Panc1 (cell line): Measurements from ENCODE around the gene EPC1. TPM values are rescaled to one million over a fixed set of nuclear protein-coding genes. Genes with fewer than 3 reads are reported as not detected.

ENCODE experiments used
- ATAC-seq: fragments of 200-7000 bp; cut with Tn5 transposase; 2 replicates; pipeline ENCODE4 v1.9.1; 2020; ENCODE audit warnings: mild to moderate bottlenecking, moderate library complexity
- BruUV-seq: library from RNA; stranded (reverse); fragments of 400-500 nt; replicated peaks from 2 replicates; lab custom pipeline; 2021; lab: Mats Ljungman, UMichigan
- CTCF ChIA-PET: fragments of 300-600 bp; sonication (Branson Sonifier 250); formaldehyde crosslinking; loops from one replicate; lab custom pipeline; 2022; ENCODE audit warnings: antibody characterized with exemption; lab: Charles Lee
- POLR2A ChIA-PET: fragments of 300-600 bp; sonication (Branson Sonifier 250); formaldehyde crosslinking; loops from one replicate; lab custom pipeline; 2022; ENCODE audit warnings: antibody characterized with exemption; lab: Charles Lee
- DNase-seq: peaks from one replicate; pipeline ENCODE4 v3.0.0-alpha.2; 2010; ENCODE audit warnings: low read depth, low spot score
- H3K27ac ChIP-seq: 2 replicates; pipeline ENCODE4 v1.5.1; 2011; ENCODE audit warnings: mild to moderate bottlenecking, low read length, inconsistent platforms
- H3K27me3 ChIP-seq: fragments of 200-500 bp; sonication (Bioruptor generic); 2 replicates; pipeline ENCODE4 v1.6.0; 2014; ENCODE audit warnings: low read length, inconsistent platforms; ENCODE audit not compliant: control insufficient read depth, insufficient read depth
- H3K36me3 ChIP-seq: fragments of 200-500 bp; sonication (Bioruptor generic); 2 replicates; pipeline ENCODE4 v1.5.1; 2014; ENCODE audit warnings: inconsistent platforms, mild to moderate bottlenecking, low read length, moderate library complexity; ENCODE audit not compliant: control insufficient read depth, insufficient read depth
- H3K4me1 ChIP-seq: 2 replicates; pipeline ENCODE4 v1.5.1; 2011; ENCODE audit warnings: inconsistent platforms, mild to moderate bottlenecking, low read length, moderate library complexity; ENCODE audit not compliant: control insufficient read depth, insufficient read depth
- H3K4me3 ChIP-seq, 2 experiments: 2 replicates each; pipeline ENCODE4 v1.5.1; 2011 to 2012; ENCODE audit warnings: low read depth in 2 of 2, low read length in 2 of 2, mild to moderate bottlenecking in 2 of 2, inconsistent platforms in 1 of 2, moderate library complexity in 1 of 2
- H3K9me3 ChIP-seq: fragments of 200-500 bp; sonication (Bioruptor generic); 2 replicates; pipeline ENCODE4 v1.5.1; 2014; ENCODE audit warnings: low read depth, mild to moderate bottlenecking, inconsistent platforms, low read length, moderate library complexity; ENCODE audit not compliant: control insufficient read depth, insufficient read depth
- CTCF ChIP-seq: fragments of 450-650 bp; IDR thresholded peaks from 2 replicates; pipeline ENCODE4 v1.5.1; 2017; ENCODE audit warnings: mild to moderate bottlenecking
- POLR2AphosphoS5 ChIP-seq: IDR thresholded peaks from 2 replicates; pipeline ENCODE4 v1.6.1; 2012; ENCODE audit warnings: mild to moderate bottlenecking, low read depth, low read length, moderate library complexity
- REST ChIP-seq, 2 experiments: IDR thresholded peaks; 2 replicates each; pipeline ENCODE4 v1.6.1; 2011 to 2012; ENCODE audit warnings: low read depth in 2 of 2, control low read depth in 1 of 2, low read length in 1 of 2, mild to moderate bottlenecking in 1 of 2, moderate library complexity in 1 of 2; ENCODE audit not compliant: insufficient read depth in 1 of 2
- SIN3A ChIP-seq: IDR thresholded peaks from 2 replicates; pipeline ENCODE4 v1.6.1; 2012; ENCODE audit warnings: low read depth, mild to moderate bottlenecking, low read length, moderate library complexity, borderline replicate concordance; ENCODE audit not compliant: insufficient read depth
- TCF7L2 ChIP-seq: IDR thresholded peaks from 2 replicates; pipeline ENCODE4 v1.6.1; 2011; ENCODE audit warnings: mild to moderate bottlenecking, low read depth, low read length, inconsistent platforms
- in situ Hi-C: cut with HindIII; loops from 2 replicates; pipeline ENCODE4 v1.10.0; 2016; ENCODE audit warnings: low sequenced_read_pairs, low pct_unique_long_range_greater_than_20kb
- intact Hi-C: fragments of 100-400 bp; cut with micrococcal nuclease; formaldehyde crosslinking; loops from one replicate; pipeline ENCODE4 v1.10.0; 2022; ENCODE audit not compliant: unreplicated experiment
- total RNA-seq: library from RNA; stranded (reverse); gene quantifications from one replicate; pipeline ENCODE4 v1.2.1, GENCODE V29; 2021; ENCODE audit not compliant: unreplicated experiment

EPC1 gene
- total RNA-seq, 1 experiment from 2014 or later = 18.4 TPM

- BruUV-seq = no TSS peak
- Histone ChIP-seq H3K4me3 (no peak overlapping the region), H3K27me3 (no peaks in the 10 kb centered on the region), H3K36me3 (no peaks in the 10 kb centered on the region), H3K9me3 (0 out of 2 replicates have a peak, but pooled peaks cover 3% of the 10 kb centered on the region), H3K27ac (no peak overlapping the region), H3K4me1 (no peaks in the 10 kb centered on the region)
- DNase-seq (no peak), ATAC-seq (no peak)
- ChIA-PET POLR2A (no interaction called here), CTCF (no interaction called here)
- in situ Hi-C loops = no loop called here
- TF ChIP-seq POLR2AphosphoS5 (no peak), CTCF (no peak), TCF7L2 (no peak), SIN3A (no peak), REST (IDR thresholded peaks at IDR 0.05; ENCODE audit: insufficient read depth in 1 of 2, low read depth in 2 of 2, low read length in 1 of 2) (no peak)
- intact Hi-C loops = no loop called here
These were observed 119.2 kb downstream of the EPC1 start for GRCh38 chr10:32227802-32228201.

GRCh38 chr10:32226624-32227023 is 120.3 kb downstream of the EPC1 start:
- in situ Hi-C loops (no loop called here), intact Hi-C loops (no loop called here)
- no peak overlapping the region for H3K27ac ChIP-seq
- H3K4me3 ChIP-seq = no peak overlapping the region
- BruUV-seq = no TSS peak
- DNase-seq = no peak
- ChIA-PET CTCF (no interaction called here), POLR2A (no interaction called here)
- 0 out of 2 replicates have a peak, but pooled peaks cover 3% of the 10 kb centered on the region for H3K9me3 ChIP-seq
- no peaks in the 10 kb centered on the region for H3K36me3 ChIP-seq
- H3K27me3 ChIP-seq = no peaks in the 10 kb centered on the region
- TF ChIP-seq CTCF (no peak), REST (IDR thresholded peaks at IDR 0.05; ENCODE audit: insufficient read depth in 1 of 2, low read depth in 2 of 2, low read length in 1 of 2) (no peak), POLR2AphosphoS5 (no peak), SIN3A (no peak), TCF7L2 (no peak)
- H3K4me1 ChIP-seq = no peaks in the 10 kb centered on the region
- ATAC-seq = no peak
